Peyer's patch (tissue), 4 donors: ENCODE results near the gene SMAD5. TPM values are rescaled to one million over a fixed set of nuclear protein-coding genes. Genes with fewer than 3 reads are reported as not detected.

ENCODE experiments used
- DNase-seq, 3 donors: peaks; one replicate each; pipeline ENCODE4 v3.0.0-alpha.2; 2017 to 2019
- H3K27ac ChIP-seq, 4 donors: fragments of 200-600 bp; sonication (generic); one replicate each; pipeline ENCODE4 v1.5.1; 2016 to 2019
- H3K27me3 ChIP-seq, 2 donors: fragments of 200-600 bp; sonication (generic); one replicate each; pipeline ENCODE4 v1.5.1; 2019
- H3K36me3 ChIP-seq, 3 donors: fragments of 200-600 bp; sonication (generic); one replicate each; pipeline ENCODE4 v1.5.1; 2016 to 2019
- H3K4me1 ChIP-seq, 4 donors: fragments of 200-600 bp; sonication (generic); one replicate each; pipeline ENCODE4 v1.5.1; 2016 to 2019
- H3K4me3 ChIP-seq, 4 donors: fragments of 200-600 bp; sonication (generic); 1 replicate in 3 of 4; 2 replicates in 1 of 4; pipeline ENCODE4 v1.5.1; 2016 to 2019; ENCODE audit warnings: mild to moderate bottlenecking in 1 of 4
- H3K9me3 ChIP-seq, 4 donors: fragments of 200-600 bp; sonication (generic); one replicate each; pipeline ENCODE4 v1.5.1; 2016 to 2019; ENCODE audit warnings: mild to moderate bottlenecking in 1 of 4
- CTCF ChIP-seq, 6 experiments: fragments of 450-650 bp in 4 of 6; fragments of 200-600 bp in 2 of 6; sonication (generic) in 1 of 6; IDR thresholded peaks; one replicate each; pipeline ENCODE4 v1.5.1; 2017 to 2019; ENCODE audit warnings: antibody characterized with exemption in 6 of 6, mild to moderate bottlenecking in 3 of 6, moderate library complexity in 1 of 6
- POLR2A ChIP-seq, 2 donors: fragments of 450-650 bp; IDR thresholded peaks; one replicate each; pipeline ENCODE4 v1.5.1; 2017; ENCODE audit warnings: antibody characterized with exemption in 2 of 2, mild to moderate bottlenecking in 2 of 2, moderate library complexity in 2 of 2
- total RNA-seq, 4 donors: library from RNA; depleted of rRNA; stranded (reverse); fragments of >200 nt; gene quantifications; one replicate each; pipeline ENCODE4 v1.1.0, GENCODE V29; 2016

Gene SMAD5
- total RNA-seq, 4 donors from 2014 or later: 20.0 to 31.4 (median 23.7) TPM

- Histone ChIP-seq H3K36me3 (no peaks in the 10 kb centered on the region), H3K4me1 (peaks cover 0 to 32% (median 0%) of the 10 kb centered on the region in 4 donors), H3K27ac (no peak overlapping the region), H3K27me3 (no peaks in the 10 kb centered on the region), H3K9me3 (no peaks in the 10 kb centered on the region), H3K4me3 (no peak overlapping the region)
- no peak for DNase-seq
- TF ChIP-seq CTCF (IDR thresholded peaks at IDR 0.05): no peak
- TF ChIP-seq POLR2A (IDR thresholded peaks at IDR 0.05): no peak
These were observed 42.3 kb upstream of the SMAD5 start for GRCh38 chr5:136090319-136090718.

DNA sequence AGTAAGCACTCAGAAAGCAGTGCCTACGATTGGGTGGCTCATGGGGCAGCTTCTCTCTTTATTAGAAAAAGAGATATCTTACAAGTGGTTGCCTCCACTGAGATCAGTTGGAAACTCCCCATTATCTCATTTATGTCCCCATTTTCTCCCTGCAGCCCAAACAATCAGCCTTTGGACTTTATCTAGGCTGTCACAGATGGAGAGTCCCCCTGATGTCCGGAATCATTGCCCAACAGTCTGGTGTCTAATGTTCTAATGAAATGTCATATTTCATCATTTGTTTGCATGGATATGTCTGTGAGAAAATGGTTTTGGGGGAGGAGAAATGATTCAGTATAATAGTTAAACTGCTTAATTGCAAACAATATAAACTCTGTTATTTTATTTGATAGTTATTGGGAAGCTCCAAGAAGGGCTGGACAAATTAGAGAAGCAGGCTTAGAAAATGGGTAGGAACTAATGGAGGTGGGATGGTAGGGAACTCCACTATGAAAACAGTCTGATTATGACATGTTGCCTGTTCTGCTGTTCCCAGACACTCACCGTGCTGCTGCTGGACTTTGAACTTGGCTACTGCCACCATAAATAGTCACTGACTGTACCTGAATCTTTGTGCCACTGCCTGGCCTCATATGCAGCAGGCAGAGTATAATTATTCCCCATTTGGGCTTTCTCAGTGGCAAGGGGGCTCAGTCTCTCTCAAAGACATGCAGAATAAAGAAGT lies 38.3 kb upstream of the SMAD5 start:
- Histone ChIP-seq H3K27me3 (no peaks in the 10 kb centered on the region), H3K4me3 (no peak overlapping the region), H3K4me1 (peaks cover 0 to 24% (median 0%) of the 10 kb centered on the region in 4 donors), H3K27ac (peak overlapping the region in 2 of 4 donors; percentile 9 to 59), H3K9me3 (no peaks in the 10 kb centered on the region), H3K36me3 (no peaks in the 10 kb centered on the region)
- TF ChIP-seq CTCF (IDR thresholded peaks at IDR 0.05) (no peak), POLR2A (IDR thresholded peaks at IDR 0.05) (no peak)
- DNase-seq: peak in 1 of 3 donors; percentile 83

DNA sequence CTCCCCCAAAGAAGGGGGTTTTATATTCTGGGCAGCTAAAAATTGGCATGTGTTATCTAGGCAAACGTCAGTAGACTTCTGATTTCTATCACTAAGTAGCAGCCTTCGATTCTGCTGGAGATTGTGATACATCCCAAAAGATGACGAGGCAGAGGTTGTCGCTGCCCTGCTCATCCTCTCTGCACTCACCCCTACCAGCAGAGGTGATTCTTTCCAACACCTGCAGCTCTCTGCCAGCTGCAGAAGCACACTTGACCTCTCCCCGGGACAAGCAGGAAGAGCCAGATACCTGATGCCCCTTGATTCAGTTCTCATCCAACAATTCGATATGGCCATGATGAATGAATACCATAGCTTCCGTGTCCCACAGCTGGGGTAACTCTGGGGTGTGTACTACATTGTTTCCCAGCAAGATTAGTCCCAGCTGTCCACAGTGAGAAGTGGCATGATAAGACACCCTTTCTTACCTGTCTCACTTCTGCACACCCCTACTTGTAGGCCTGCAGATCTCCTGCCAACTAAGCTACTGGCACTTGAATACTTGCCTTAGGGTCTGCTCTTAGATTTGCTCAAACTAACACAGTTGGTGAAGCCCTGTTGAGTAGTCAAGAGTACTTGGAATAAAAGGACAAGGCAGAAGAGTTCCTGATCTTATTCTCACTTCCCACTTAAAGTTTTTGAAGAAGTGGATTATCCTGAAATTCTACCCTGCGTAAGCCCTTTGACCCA lies 37.6 kb upstream of the SMAD5 start:
- peaks cover 0 to 17% (median 0%) of the 10 kb centered on the region in 4 donors for H3K4me1 ChIP-seq
- H3K4me3 ChIP-seq: no peak overlapping the region
- H3K27ac ChIP-seq: peak overlapping the region in 2 of 4 donors; percentile 9 to 59
- H3K27me3 ChIP-seq: no peaks in the 10 kb centered on the region
- H3K9me3 ChIP-seq: no peaks in the 10 kb centered on the region
- no peaks in the 10 kb centered on the region for H3K36me3 ChIP-seq
- TF ChIP-seq CTCF (IDR thresholded peaks at IDR 0.05): no peak
- no peak for TF ChIP-seq POLR2A (IDR thresholded peaks at IDR 0.05)
- DNase-seq: no peak

- no peaks in the 10 kb centered on the region for H3K9me3 ChIP-seq
- TF ChIP-seq POLR2A (IDR thresholded peaks at IDR 0.05) (no peak), CTCF (IDR thresholded peaks at IDR 0.05) (no peak)
- no peaks in the 10 kb centered on the region for H3K27me3 ChIP-seq
- peaks cover 0 to 17% (median 0%) of the 10 kb centered on the region in 4 donors for H3K4me1 ChIP-seq
- H3K4me3 ChIP-seq: no peak overlapping the region
- DNase-seq: no peak
- no peak overlapping the region for H3K27ac ChIP-seq
- H3K36me3 ChIP-seq: no peaks in the 10 kb centered on the region
These were observed 34.5 kb upstream of the SMAD5 start for GRCh38 chr5:136098176-136098575.

DNA sequence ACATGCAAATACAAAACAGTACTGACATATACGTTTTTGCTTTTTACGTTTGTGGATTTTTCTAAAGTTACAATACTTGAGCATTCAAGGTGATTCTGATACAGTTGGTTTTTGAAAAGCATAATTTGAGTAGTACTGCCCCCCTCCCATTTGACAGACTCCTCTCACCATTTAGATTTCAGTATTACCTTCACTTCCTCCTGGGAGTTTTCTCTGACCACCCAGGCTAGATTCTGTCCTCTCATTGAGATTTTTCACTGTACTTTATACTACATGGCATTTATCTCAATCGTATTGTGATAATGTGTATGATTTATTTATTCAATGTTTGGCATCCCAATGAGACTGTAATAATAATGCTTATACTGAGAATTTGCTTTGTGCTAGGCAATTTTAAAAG lies 32.8 kb upstream of the SMAD5 start:
- DNase-seq: no peak
- no peaks in the 10 kb centered on the region for H3K9me3 ChIP-seq
- TF ChIP-seq CTCF (IDR thresholded peaks at IDR 0.05) (no peak), POLR2A (IDR thresholded peaks at IDR 0.05) (no peak)
- no peaks in the 10 kb centered on the region for H3K36me3 ChIP-seq
- no peaks in the 10 kb centered on the region for H3K27me3 ChIP-seq
- H3K4me3 ChIP-seq: no peak overlapping the region
- H3K27ac ChIP-seq: no peak overlapping the region
- peaks cover 0 to 14% (median 0%) of the 10 kb centered on the region in 4 donors for H3K4me1 ChIP-seq
